GM18505 (cell line): ENCODE results near the gene SLC1A3.
A peak's percentile ranks its signal among the peaks of the same experiment; 100 is the strongest.
"Not testable (repeated sequence)": the region's sequence is repeated elsewhere in the genome, so short reads cannot be mapped to it uniquely, and the experiment has no call there.

Source experiments
- ATAC-seq: cut with Tn5 transposase; IDR thresholded peaks from one replicate; pipeline ENCODE4 v1.9.1; 2021; ENCODE audit not compliant: unreplicated experiment
- POLR2A ChIP-seq: IDR thresholded peaks from 4 replicates; pipeline ENCODE4 v1.6.1; 2011; ENCODE audit warnings: borderline replicate concordance; ENCODE audit not compliant: insufficient read depth, insufficient read length; ENCODE audit errors: extremely low read depth

The SLC1A3 gene

DNA sequence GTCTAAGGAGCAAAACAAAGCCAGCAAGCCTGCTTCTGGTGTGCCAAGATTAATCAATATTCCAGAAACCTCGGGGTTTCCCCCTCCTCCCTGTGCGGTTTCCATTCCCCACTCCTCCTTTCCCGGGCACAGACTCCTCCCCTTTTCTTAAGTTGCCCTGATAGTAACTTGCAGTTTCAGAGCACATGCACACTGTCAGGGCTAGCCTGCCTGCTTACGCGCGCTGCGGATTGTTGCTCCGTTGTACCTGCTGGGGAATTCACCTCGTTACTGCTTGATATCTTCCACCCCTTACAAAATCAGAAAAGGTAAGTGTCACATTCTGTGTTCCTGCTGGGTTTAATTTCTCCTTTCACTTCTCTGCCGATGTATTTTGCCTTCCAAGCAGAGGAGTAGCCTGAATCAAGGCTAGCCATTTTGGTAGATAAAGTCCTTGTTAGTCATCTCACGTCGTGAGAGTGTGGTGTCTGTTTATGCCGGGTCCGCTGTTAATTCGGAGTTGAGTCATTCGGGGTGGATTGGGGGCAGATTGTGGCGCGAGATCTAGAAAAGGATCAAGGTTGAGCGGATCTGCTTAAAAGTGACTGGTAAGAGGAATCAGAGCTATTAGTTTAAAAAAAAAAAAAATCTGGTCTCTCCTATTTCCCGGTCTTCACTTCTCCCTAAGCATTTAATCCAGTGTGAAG is at the start of gene SLC1A3:
Gene SLC1A3 (plus strand): TSS at position 179 of the 686 bp plus-strand sequence. CDS start 1,818 bp downstream, outside the sequence.
- ATAC-seq, result peak; percentile 88
- TF ChIP-seq POLR2A, result no peak

DNA sequence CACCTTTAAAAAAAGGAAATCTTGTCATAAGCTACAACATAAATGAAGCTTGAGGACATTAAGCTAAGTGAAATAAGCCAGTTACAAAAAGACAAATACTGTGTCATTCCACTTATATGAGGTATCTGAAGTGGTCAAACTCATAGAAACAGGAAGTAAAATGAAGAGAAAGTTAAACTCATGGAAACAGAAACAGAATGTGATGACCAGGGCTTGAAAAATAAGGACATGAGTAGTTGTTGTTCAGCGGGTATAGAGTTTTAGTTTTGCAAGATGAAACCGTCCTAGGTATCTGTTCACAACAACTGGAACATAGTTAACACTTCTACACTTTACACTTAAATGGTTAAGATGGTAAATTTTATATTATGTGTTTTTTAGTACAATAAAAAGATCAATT is 47.8 kb upstream of the SLC1A3 start:
- TF ChIP-seq POLR2A, result no peak
- ATAC-seq, result no peak

DNA sequence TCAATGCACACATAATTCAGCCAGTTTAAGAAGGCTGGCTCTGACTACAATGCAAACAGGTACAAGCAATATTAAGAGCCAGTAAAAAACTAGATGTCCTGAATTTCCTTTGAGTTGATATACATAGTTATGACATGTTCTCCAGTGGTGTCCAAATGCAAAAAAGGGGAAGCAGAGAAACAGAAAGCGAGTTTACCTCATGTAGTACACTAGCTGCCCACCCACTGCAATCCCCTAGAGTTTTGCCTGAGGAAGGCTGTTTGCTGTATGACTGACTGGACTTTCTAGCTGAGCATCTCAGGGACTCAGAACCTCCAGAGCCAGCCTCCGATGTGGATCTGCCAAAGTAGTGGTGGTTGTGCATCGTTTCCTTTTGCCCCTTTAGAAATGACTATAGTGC is 44.8 kb upstream of the SLC1A3 start:
- no peak for TF ChIP-seq POLR2A
- no peak for ATAC-seq

DNA sequence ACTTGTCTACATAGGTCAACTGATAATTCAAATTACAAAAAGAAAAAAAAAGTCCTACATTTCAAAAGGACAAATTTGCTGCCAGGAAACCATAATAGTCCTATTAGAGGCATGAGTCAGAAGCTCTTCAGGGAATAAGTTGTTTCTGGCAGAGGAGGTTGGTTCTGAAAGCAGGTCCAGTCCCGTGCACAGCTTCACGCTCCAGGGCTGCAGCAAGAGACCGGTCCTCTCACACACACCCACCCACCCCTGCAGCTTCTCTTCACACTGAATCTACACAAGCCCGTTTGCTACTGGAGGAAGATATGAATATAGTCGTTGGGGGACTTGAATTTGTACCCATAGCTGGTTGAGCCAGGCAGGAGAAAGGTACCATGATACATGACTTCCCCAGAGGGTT is 36.9 kb upstream of the SLC1A3 start:
- no peak for TF ChIP-seq POLR2A
- ATAC-seq, result no peak

GRCh38 chr5:36570301-36571095 is 35.9 kb upstream of the SLC1A3 start:
- ATAC-seq, result no peak
- no peak for TF ChIP-seq POLR2A

GRCh38 chr5:36571401-36572042 is 34.9 kb upstream of the SLC1A3 start:
- no peak for ATAC-seq

GRCh38 chr5:36573438-36573837 is 33.0 kb upstream of the SLC1A3 start:
- ATAC-seq, result no peak
- no peak for TF ChIP-seq POLR2A

More at GRCh38 chr5:36571401-36572042, 34.9 kb upstream of the SLC1A3 start:
- TF ChIP-seq POLR2A, result no peak

- no peak for TF ChIP-seq POLR2A
- ATAC-seq, result no peak
Observed at GRCh38 chr5:36575361-36575781, 31.0 kb upstream of the SLC1A3 start.

DNA sequence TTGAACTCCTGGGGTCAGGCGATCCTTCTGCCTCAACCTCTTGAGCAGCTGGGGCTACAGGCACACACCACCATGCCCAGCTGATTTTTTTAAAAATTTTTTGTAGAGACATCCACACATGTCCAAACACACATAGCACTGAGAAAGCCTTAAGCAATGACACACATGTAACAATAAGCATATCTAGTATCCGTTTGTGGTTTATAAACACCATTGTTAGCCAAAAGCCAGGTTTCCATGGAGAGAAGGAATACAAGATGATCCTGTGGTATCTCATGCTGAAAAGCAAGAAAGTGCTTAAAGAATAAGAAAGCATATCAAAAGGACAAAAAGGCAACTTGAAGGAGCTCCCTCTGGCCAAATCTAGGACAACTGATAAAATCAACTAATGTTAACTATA is 29.7 kb upstream of the SLC1A3 start:
- no peak for ATAC-seq
- TF ChIP-seq POLR2A, result no peak

DNA sequence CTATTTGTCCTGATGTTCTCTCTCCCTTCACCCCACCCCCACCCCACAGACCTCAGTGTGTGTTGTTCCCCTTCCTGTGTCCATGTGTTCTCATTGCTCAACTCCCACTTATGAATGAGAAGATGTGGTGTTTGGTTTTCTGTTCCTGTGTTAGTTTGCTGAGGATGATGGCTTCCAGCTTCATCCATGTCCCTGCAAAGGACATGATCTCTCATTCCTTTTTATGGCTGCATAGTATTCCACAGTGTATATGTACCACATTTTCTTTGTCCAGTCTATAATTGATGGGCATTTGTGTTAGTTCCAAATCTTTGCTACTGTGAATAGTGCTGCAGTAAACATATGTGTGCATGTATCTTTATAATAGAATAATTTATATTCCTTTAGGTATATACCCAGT is 26.5 kb upstream of the SLC1A3 start:
- not testable (repeated sequence) for ATAC-seq

- no peak for TF ChIP-seq POLR2A
- ATAC-seq, result no peak
Observed at GRCh38 chr5:36581070-36581469, 25.3 kb upstream of the SLC1A3 start.

- ATAC-seq, result no peak
- TF ChIP-seq POLR2A, result no peak
Observed at GRCh38 chr5:36584009-36584875, 22.2 kb upstream of the SLC1A3 start.

- no peak for TF ChIP-seq POLR2A
- no peak for ATAC-seq
Observed at GRCh38 chr5:36585701-36586100, 20.7 kb upstream of the SLC1A3 start.
